GM11168 (cell line): ENCODE results near the gene GPRIN1.

ENCODE experiments used
- in situ Hi-C: fragments of 300-500 bp; cut with MboI; formaldehyde crosslinking; loops from one replicate; pipeline ENCODE4 v1.12.0; 2022; ENCODE audit warnings: low sequenced_read_pairs; ENCODE audit not compliant: unreplicated experiment

The GPRIN1 gene

GRCh38 chr5:176609724-176610434, at the start of gene GPRIN1:
GPRIN1 (minus strand) TSS chr5:176610156; CDS start chr5:176599834, 10,322 bp downstream.
- in situ Hi-C loops: no loop called here

GRCh38 chr5:176659512-176659839, 49.5 kb upstream of the GPRIN1 start:
- in situ Hi-C loops: no loop called here

GRCh38 chr5:176658817-176659511, 49.0 kb upstream of the GPRIN1 start:
- in situ Hi-C loops: no loop called here

- in situ Hi-C loops: no loop called here
These were observed 48.1 kb upstream of the GPRIN1 start for GRCh38 chr5:176658007-176658599.

- in situ Hi-C loops: no loop called here
These were observed 46.6 kb upstream of the GPRIN1 start for GRCh38 chr5:176656467-176656990.

- in situ Hi-C loops: no loop called here
These were observed 44.9 kb upstream of the GPRIN1 start for GRCh38 chr5:176654856-176655255.

GRCh38 chr5:176653401-176654385, 43.7 kb upstream of the GPRIN1 start:
- in situ Hi-C loops: no loop called here

- in situ Hi-C loops: no loop called here
These were observed 42.2 kb upstream of the GPRIN1 start for GRCh38 chr5:176652136-176652535.

GRCh38 chr5:176651472-176651980, 41.6 kb upstream of the GPRIN1 start:
- in situ Hi-C loops: no loop called here

- in situ Hi-C loops: no loop called here
These were observed 40.5 kb upstream of the GPRIN1 start for GRCh38 chr5:176650354-176650884.

GRCh38 chr5:176648474-176649194, 38.7 kb upstream of the GPRIN1 start:
- in situ Hi-C loops: no loop called here

GRCh38 chr5:176647843-176648473, 38.0 kb upstream of the GPRIN1 start:
- in situ Hi-C loops: no loop called here

GRCh38 chr5:176647030-176647842, 37.3 kb upstream of the GPRIN1 start, which contains the start of gene TSPAN17:
TSPAN17 (plus strand) TSS chr5:176647484; CDS start chr5:176647616, 132 bp downstream.
- in situ Hi-C loops: no loop called here

- in situ Hi-C loops: no loop called here
These were observed 36.7 kb upstream of the GPRIN1 start for GRCh38 chr5:176646707-176647029.

GRCh38 chr5:176646049-176646706, 36.2 kb upstream of the GPRIN1 start:
- in situ Hi-C loops: no loop called here

- in situ Hi-C loops: no loop called here
These were observed 35.1 kb upstream of the GPRIN1 start for GRCh38 chr5:176644878-176645670.
